Measurements from ENCODE around the gene ELOVL7. TPM values are rescaled to one million over a fixed set of nuclear protein-coding genes. Genes with fewer than 3 reads are reported as not detected.
"Not testable (repeated sequence)": the region's sequence is repeated elsewhere in the genome, so short reads cannot be mapped to it uniquely, and the experiment has no call there.

Gene ELOVL7
- total and polyA plus RNA-seq, 4 experiments from 2014 or later, result not detected

- DNase-seq, result no peak
These were observed 23.2 kb downstream of the ELOVL7 start for GRCh38 chr5:60820593-60821487.

GRCh38 chr5:60816138-60816537 lies 27.9 kb downstream of the ELOVL7 start:
- H3K36me3 ChIP-seq (ENCODE audit: insufficient read depth, low read length); H3K27ac Mint-ChIP-seq; H3K27me3 Mint-ChIP-seq; CTCF ChIA-PET (ENCODE audit: partially characterized antibody); H3K27ac ChIP-seq (ENCODE audit: low read depth, low read length); H3K4me3 Mint-ChIP-seq; H3K27me3 ChIP-seq (ENCODE audit: insufficient read depth, low read length); H3K4me1 Mint-ChIP-seq; intact Hi-C loops (cut with micrococcal nuclease); H3K4me1 ChIP-seq (ENCODE audit: insufficient read depth, low read length); H3K9me3 Mint-ChIP-seq; H3K9me3 ChIP-seq (ENCODE audit: control insufficient read depth in 1 of 2, low read length in 2 of 2); H3K4me3 ChIP-seq (ENCODE audit: low read length in 2 of 2); DNase-seq; H3K36me3 Mint-ChIP-seq; POLR2A ChIA-PET (ENCODE audit: partially characterized antibody): not testable (repeated sequence)

More at GRCh38 chr5:60820593-60821487, 23.2 kb downstream of the ELOVL7 start:
- H3K36me3 ChIP-seq (ENCODE audit: insufficient read depth, low read length), result no peaks in the 10 kb centered on the region
- H3K27ac ChIP-seq (ENCODE audit: low read depth, low read length), result no peak overlapping the region
- H3K9me3 ChIP-seq (ENCODE audit: control insufficient read depth in 1 of 2, low read length in 2 of 2), result no peaks in the 10 kb centered on the region
- H3K4me1 ChIP-seq (ENCODE audit: insufficient read depth, low read length), result no peaks in the 10 kb centered on the region
- Mint-ChIP-seq H3K4me1 (no peaks in the 10 kb centered on the region), H3K27me3 (no peaks in the 10 kb centered on the region), H3K27ac (no peak overlapping the region), H3K4me3 (no peak overlapping the region), H3K9me3 (no peaks in the 10 kb centered on the region), H3K36me3 (no peaks in the 10 kb centered on the region)
- H3K27me3 ChIP-seq (ENCODE audit: insufficient read depth, low read length), result no peaks in the 10 kb centered on the region
- intact Hi-C loops (cut with micrococcal nuclease), result no loop called here
- H3K4me3 ChIP-seq (ENCODE audit: low read length in 2 of 2), result no peak overlapping the region
- ChIA-PET POLR2A (ENCODE audit: partially characterized antibody) (no interaction called here), CTCF (ENCODE audit: partially characterized antibody) (no interaction called here)

DNA sequence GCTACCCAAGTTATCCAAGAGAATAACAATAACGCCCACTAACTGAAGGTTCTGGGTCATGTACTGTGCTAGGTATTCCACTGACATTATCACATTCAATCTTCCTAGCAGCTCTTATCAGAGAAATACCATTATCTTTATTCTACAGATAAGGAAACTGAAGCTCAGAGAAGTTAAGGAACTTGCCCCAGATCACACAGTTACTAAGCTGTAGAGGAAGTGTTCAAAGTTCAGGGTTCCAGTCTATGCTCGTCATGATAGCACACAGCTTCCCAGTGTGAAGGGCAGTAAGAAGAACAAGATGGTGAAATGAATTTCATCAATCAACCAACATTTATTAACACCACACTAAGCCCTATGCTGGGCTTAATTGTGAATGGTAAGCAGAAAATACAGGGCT lies 29.6 kb downstream of the ELOVL7 start:
- H3K4me3 Mint-ChIP-seq, result no peak overlapping the region
- DNase-seq, result no peak
- peaks cover 0 to 4% of the 10 kb centered on the region in 2 donors for H3K27me3 Mint-ChIP-seq
- H3K4me1 Mint-ChIP-seq, result no peaks in the 10 kb centered on the region
- Histone ChIP-seq H3K4me3 (ENCODE audit: low read length in 2 of 2) (no peak overlapping the region), H3K9me3 (ENCODE audit: control insufficient read depth in 1 of 2, low read length in 2 of 2) (no peaks in the 10 kb centered on the region), H3K27me3 (ENCODE audit: insufficient read depth, low read length) (no peaks in the 10 kb centered on the region), H3K36me3 (ENCODE audit: insufficient read depth, low read length) (no peaks in the 10 kb centered on the region), H3K27ac (ENCODE audit: low read depth, low read length) (no peak overlapping the region), H3K4me1 (ENCODE audit: insufficient read depth, low read length) (no peaks in the 10 kb centered on the region)
- intact Hi-C loops (cut with micrococcal nuclease), result no loop called here
- POLR2A ChIA-PET (ENCODE audit: partially characterized antibody), result no interaction called here
- H3K27ac Mint-ChIP-seq, result no peak overlapping the region
- peaks cover 0 to 6% (median 0%) of the 10 kb centered on the region in 8 donors for H3K9me3 Mint-ChIP-seq
- CTCF ChIA-PET (ENCODE audit: partially characterized antibody), result no interaction called here
- H3K36me3 Mint-ChIP-seq, result no peaks in the 10 kb centered on the region

GRCh38 chr5:60812426-60812825 lies 31.6 kb downstream of the ELOVL7 start:
- CTCF ChIA-PET (ENCODE audit: partially characterized antibody), result no interaction called here
- Histone ChIP-seq H3K4me1 (ENCODE audit: insufficient read depth, low read length) (no peaks in the 10 kb centered on the region), H3K9me3 (ENCODE audit: control insufficient read depth in 1 of 2, low read length in 2 of 2) (no peaks in the 10 kb centered on the region), H3K36me3 (ENCODE audit: insufficient read depth, low read length) (no peaks in the 10 kb centered on the region), H3K27me3 (ENCODE audit: insufficient read depth, low read length) (no peaks in the 10 kb centered on the region), H3K27ac (ENCODE audit: low read depth, low read length) (no peak overlapping the region), H3K4me3 (ENCODE audit: low read length in 2 of 2) (no peak overlapping the region)
- intact Hi-C loops (cut with micrococcal nuclease), result no loop called here
- Mint-ChIP-seq H3K9me3 (peaks cover 0 to 6% (median 0%) of the 10 kb centered on the region in 8 donors), H3K36me3 (no peaks in the 10 kb centered on the region), H3K27me3 (peaks cover 0 to 4% of the 10 kb centered on the region in 2 donors), H3K27ac (no peak overlapping the region), H3K4me1 (no peaks in the 10 kb centered on the region), H3K4me3 (no peak overlapping the region)
- DNase-seq, result no peak
- POLR2A ChIA-PET (ENCODE audit: partially characterized antibody), result no interaction called here

DNA sequence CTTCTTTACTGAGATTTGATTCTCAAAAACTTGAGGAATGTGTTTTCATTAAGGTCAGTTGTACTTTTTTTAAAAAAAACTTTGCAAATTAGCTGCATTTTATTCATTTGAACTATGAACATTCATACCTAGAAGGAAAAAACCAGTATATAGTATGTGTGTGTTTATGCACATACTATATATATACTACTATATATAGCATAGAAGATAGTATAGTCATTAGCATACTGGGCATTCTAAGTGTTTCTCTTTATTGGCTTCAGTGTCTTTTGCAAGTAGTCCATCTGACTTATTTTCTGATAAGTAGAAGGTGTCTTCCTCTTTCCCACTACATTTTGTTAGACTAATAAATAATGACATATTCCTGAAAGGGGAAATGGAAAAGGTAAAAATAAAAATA lies 33.0 kb downstream of the ELOVL7 start:
- Mint-ChIP-seq H3K27me3 (peaks cover 1 to 5% of the 10 kb centered on the region in 2 donors), H3K36me3 (no peaks in the 10 kb centered on the region), H3K4me1 (no peaks in the 10 kb centered on the region), H3K9me3 (peaks cover 0 to 11% (median 0%) of the 10 kb centered on the region in 8 donors), H3K4me3 (no peak overlapping the region), H3K27ac (no peak overlapping the region)
- POLR2A ChIA-PET (ENCODE audit: partially characterized antibody), result no interaction called here
- Histone ChIP-seq H3K4me3 (ENCODE audit: low read length in 2 of 2) (no peak overlapping the region), H3K27ac (ENCODE audit: low read depth, low read length) (no peak overlapping the region), H3K36me3 (ENCODE audit: insufficient read depth, low read length) (no peaks in the 10 kb centered on the region), H3K9me3 (ENCODE audit: control insufficient read depth in 1 of 2, low read length in 2 of 2) (no peaks in the 10 kb centered on the region), H3K27me3 (ENCODE audit: insufficient read depth, low read length) (no peaks in the 10 kb centered on the region), H3K4me1 (ENCODE audit: insufficient read depth, low read length) (no peaks in the 10 kb centered on the region)
- DNase-seq, result no peak
- CTCF ChIA-PET (ENCODE audit: partially characterized antibody), result no interaction called here
- intact Hi-C loops (cut with micrococcal nuclease), result no loop called here

DNA sequence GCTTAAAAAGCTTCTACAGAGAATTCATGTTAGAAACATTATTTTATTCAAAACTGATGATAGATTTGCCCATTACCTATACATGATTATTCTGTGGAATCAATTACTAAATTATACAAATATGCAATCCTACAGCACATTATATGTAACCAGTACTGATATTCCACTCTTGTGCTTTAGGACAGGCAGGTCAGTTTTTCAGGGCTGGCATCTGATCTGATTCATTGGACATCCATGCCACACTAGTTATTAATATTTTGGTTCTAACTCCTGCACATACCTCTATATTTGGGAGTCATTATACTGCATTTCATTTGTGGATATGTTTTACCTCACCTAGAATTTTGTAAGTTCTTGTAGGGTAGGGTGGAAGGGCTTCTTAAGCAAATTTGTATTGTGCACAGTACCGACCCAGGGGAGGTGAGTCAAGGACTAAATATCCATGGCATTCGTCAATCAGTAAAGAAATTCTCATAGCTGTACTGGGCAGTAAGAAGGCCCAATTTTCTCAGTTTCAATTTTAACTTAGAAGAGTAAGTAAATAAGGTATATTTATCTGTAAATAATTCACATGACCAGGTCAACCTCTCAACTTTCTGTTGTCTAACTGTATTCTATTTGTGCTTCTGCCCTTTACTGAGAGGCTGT lies 33.5 kb downstream of the ELOVL7 start:
- CTCF ChIA-PET (ENCODE audit: partially characterized antibody), result no interaction called here

GRCh38 chr5:60809891-60810425 lies 34.1 kb downstream of the ELOVL7 start:
- CTCF ChIA-PET (ENCODE audit: partially characterized antibody), result no interaction called here
- Mint-ChIP-seq H3K27ac (no peak overlapping the region), H3K36me3 (no peaks in the 10 kb centered on the region), H3K4me3 (no peak overlapping the region), H3K9me3 (peaks cover 0 to 11% (median 0%) of the 10 kb centered on the region in 8 donors), H3K27me3 (peaks cover 1 to 5% of the 10 kb centered on the region in 2 donors), H3K4me1 (no peaks in the 10 kb centered on the region)
- H3K27me3 ChIP-seq (ENCODE audit: insufficient read depth, low read length), result no peaks in the 10 kb centered on the region
- POLR2A ChIA-PET (ENCODE audit: partially characterized antibody), result no interaction called here
- no peak for DNase-seq
- H3K9me3 ChIP-seq (ENCODE audit: control insufficient read depth in 1 of 2, low read length in 2 of 2), result no peaks in the 10 kb centered on the region
- no peaks in the 10 kb centered on the region for H3K4me1 ChIP-seq (ENCODE audit: insufficient read depth, low read length)
- H3K27ac ChIP-seq (ENCODE audit: low read depth, low read length), result no peak overlapping the region
- intact Hi-C loops (cut with micrococcal nuclease), result no loop called here
- no peak overlapping the region for H3K4me3 ChIP-seq (ENCODE audit: low read length in 2 of 2)
- H3K36me3 ChIP-seq (ENCODE audit: insufficient read depth, low read length), result no peaks in the 10 kb centered on the region

More for the DNA sequence above, 33.5 kb downstream of the ELOVL7 start:
- intact Hi-C loops (cut with micrococcal nuclease), result no loop called here
- H3K9me3 ChIP-seq (ENCODE audit: control insufficient read depth in 1 of 2, low read length in 2 of 2), result no peaks in the 10 kb centered on the region
- H3K4me3 Mint-ChIP-seq, result no peak overlapping the region
- H3K27me3 ChIP-seq (ENCODE audit: insufficient read depth, low read length), result no peaks in the 10 kb centered on the region
- H3K4me1 ChIP-seq (ENCODE audit: insufficient read depth, low read length), result no peaks in the 10 kb centered on the region
- no peak overlapping the region for H3K27ac Mint-ChIP-seq
- no peaks in the 10 kb centered on the region for H3K36me3 Mint-ChIP-seq
- POLR2A ChIA-PET (ENCODE audit: partially characterized antibody), result no interaction called here
- no peak overlapping the region for H3K4me3 ChIP-seq (ENCODE audit: low read length in 2 of 2)
- H3K27me3 Mint-ChIP-seq, result peaks cover 1 to 5% of the 10 kb centered on the region in 2 donors
- H3K4me1 Mint-ChIP-seq, result no peaks in the 10 kb centered on the region
- no peaks in the 10 kb centered on the region for H3K36me3 ChIP-seq (ENCODE audit: insufficient read depth, low read length)
- H3K27ac ChIP-seq (ENCODE audit: low read depth, low read length), result no peak overlapping the region
- H3K9me3 Mint-ChIP-seq, result peaks cover 0 to 11% (median 0%) of the 10 kb centered on the region in 8 donors
- DNase-seq, result no peak

Data from CD4-positive, alpha-beta memory T cell (primary cell).